Measurements from ENCODE around the gene ACSM3. TPM values are rescaled to one million over a fixed set of nuclear protein-coding genes. Genes with fewer than 3 reads are reported as not detected.
"Not testable (repeated sequence)": the region's sequence is repeated elsewhere in the genome, so short reads cannot be mapped to it uniquely, and the experiment has no call there.

Gene ACSM3
- 8.9 TPM for total RNA-seq (ENCODE audit: insufficient read depth, low replicate concordance)

- DNase-seq (ENCODE audit: low spot score) = peak; percentile 88
Measured at GRCh38 chr16:20763461-20764232, at the start of gene ACSM3. TSS of gene ACSM3 (plus strand) at chr16:20764014. CDS start at chr16:20770035, 6,021 bp downstream.

- not testable (repeated sequence) for DNase-seq (ENCODE audit: low spot score)
Measured at GRCh38 chr16:20717718-20718117, 46.1 kb upstream of the ACSM3 start.

GRCh38 chr16:20720251-20720650 is 43.6 kb upstream of the ACSM3 start:
- no peak for DNase-seq (ENCODE audit: low spot score)

- DNase-seq (ENCODE audit: low spot score) = no peak
Measured at GRCh38 chr16:20726661-20727060, 37.2 kb upstream of the ACSM3 start.

GRCh38 chr16:20727181-20727580 is 36.6 kb upstream of the ACSM3 start:
- DNase-seq (ENCODE audit: low spot score) = no peak

GRCh38 chr16:20729141-20729540 is 34.7 kb upstream of the ACSM3 start:
- no peak for DNase-seq (ENCODE audit: low spot score)

GRCh38 chr16:20734056-20734455 is 29.8 kb upstream of the ACSM3 start:
- no peak for DNase-seq (ENCODE audit: low spot score)

- no peak for DNase-seq (ENCODE audit: low spot score)
Measured at GRCh38 chr16:20734782-20735181, 29.0 kb upstream of the ACSM3 start.

GRCh38 chr16:20735490-20735889 is 28.3 kb upstream of the ACSM3 start:
- DNase-seq (ENCODE audit: low spot score) = no peak

- no peak for DNase-seq (ENCODE audit: low spot score)
Measured at GRCh38 chr16:20740007-20740883, 23.6 kb upstream of the ACSM3 start.

- DNase-seq (ENCODE audit: low spot score) = peak; percentile 86
Measured at GRCh38 chr16:20740901-20741521, 22.8 kb upstream of the ACSM3 start.

GRCh38 chr16:20741554-20742285 is 22.1 kb upstream of the ACSM3 start, which contains the start of gene THUMPD1:
TSS of gene THUMPD1 (minus strand) at chr16:20741818. CDS start at chr16:20741739, 79 bp downstream.
- DNase-seq (ENCODE audit: low spot score) = peak; percentile 96

- DNase-seq (ENCODE audit: low spot score) = no peak
Measured at GRCh38 chr16:20743591-20743990, 20.2 kb upstream of the ACSM3 start.

GRCh38 chr16:20744922-20745440 is 18.8 kb upstream of the ACSM3 start:
- peak; percentile 20 for DNase-seq (ENCODE audit: low spot score)

GRCh38 chr16:20746461-20746860 is 17.4 kb upstream of the ACSM3 start:
- DNase-seq (ENCODE audit: low spot score) = no peak

GRCh38 chr16:20747030-20747816 is 16.6 kb upstream of the ACSM3 start:
- no peak for DNase-seq (ENCODE audit: low spot score)

GRCh38 chr16:20749474-20749873 is 14.3 kb upstream of the ACSM3 start:
- no peak for DNase-seq (ENCODE audit: low spot score)

GRCh38 chr16:20750558-20750957 is 13.3 kb upstream of the ACSM3 start:
- DNase-seq (ENCODE audit: low spot score) = no peak

GRCh38 chr16:20753727-20754126 is 10.1 kb upstream of the ACSM3 start:
- DNase-seq (ENCODE audit: low spot score) = no peak

GRCh38 chr16:20755238-20755637 is 8.6 kb upstream of the ACSM3 start:
- DNase-seq (ENCODE audit: low spot score) = no peak

Measured in umbilical cord (tissue), 2 donors.